Gastrocnemius medialis (tissue), 4 donors: Measurements from ENCODE around the gene KCNK3.

Source experiments
- POLR2A ChIP-seq, 2 donors: fragments of 450-650 bp; IDR thresholded peaks; one replicate each; pipeline ENCODE4 v1.6.1; 2017; ENCODE audit warnings: antibody characterized with exemption in 2 of 2, mild to moderate bottlenecking in 2 of 2, moderate library complexity in 2 of 2
- TF ChIP-seq, protein P1 (sequence below), 5 experiments: fragments of 450-650 bp in 3 of 5; fragments of 200-600 bp in 2 of 5; sonication (generic) in 2 of 5; IDR thresholded peaks in 4 of 5; conservative IDR thresholded peaks in 1 of 5; 1 replicate in 4 of 5; 2 replicates in 1 of 5; pipeline ENCODE4 v1.5.1; 2016 to 2019; ENCODE audit warnings: antibody characterized with exemption in 5 of 5, mild to moderate bottlenecking in 3 of 5, moderate library complexity in 3 of 5

DNA sequence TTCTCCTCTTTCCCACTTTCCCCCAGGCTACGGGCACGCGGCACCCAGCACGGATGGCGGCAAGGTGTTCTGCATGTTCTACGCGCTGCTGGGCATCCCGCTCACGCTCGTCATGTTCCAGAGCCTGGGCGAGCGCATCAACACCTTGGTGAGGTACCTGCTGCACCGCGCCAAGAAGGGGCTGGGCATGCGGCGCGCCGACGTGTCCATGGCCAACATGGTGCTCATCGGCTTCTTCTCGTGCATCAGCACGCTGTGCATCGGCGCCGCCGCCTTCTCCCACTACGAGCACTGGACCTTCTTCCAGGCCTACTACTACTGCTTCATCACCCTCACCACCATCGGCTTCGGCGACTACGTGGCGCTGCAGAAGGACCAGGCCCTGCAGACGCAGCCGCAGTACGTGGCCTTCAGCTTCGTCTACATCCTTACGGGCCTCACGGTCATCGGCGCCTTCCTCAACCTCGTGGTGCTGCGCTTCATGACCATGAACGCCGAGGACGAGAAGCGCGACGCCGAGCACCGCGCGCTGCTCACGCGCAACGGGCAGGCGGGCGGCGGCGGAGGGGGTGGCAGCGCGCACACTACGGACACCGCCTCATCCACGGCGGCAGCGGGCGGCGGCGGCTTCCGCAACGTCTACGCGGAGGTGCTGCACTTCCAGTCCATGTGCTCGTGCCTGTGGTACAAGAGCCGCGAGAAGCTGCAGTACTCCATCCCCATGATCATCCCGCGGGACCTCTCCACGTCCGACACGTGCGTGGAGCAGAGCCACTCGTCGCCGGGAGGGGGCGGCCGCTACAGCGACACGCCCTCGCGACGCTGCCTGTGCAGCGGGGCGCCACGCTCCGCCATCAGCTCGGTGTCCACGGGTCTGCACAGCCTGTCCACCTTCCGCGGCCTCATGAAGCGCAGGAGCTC is 35.4 kb downstream of the KCNK3 start:
- TF ChIP-seq, protein P1, sequence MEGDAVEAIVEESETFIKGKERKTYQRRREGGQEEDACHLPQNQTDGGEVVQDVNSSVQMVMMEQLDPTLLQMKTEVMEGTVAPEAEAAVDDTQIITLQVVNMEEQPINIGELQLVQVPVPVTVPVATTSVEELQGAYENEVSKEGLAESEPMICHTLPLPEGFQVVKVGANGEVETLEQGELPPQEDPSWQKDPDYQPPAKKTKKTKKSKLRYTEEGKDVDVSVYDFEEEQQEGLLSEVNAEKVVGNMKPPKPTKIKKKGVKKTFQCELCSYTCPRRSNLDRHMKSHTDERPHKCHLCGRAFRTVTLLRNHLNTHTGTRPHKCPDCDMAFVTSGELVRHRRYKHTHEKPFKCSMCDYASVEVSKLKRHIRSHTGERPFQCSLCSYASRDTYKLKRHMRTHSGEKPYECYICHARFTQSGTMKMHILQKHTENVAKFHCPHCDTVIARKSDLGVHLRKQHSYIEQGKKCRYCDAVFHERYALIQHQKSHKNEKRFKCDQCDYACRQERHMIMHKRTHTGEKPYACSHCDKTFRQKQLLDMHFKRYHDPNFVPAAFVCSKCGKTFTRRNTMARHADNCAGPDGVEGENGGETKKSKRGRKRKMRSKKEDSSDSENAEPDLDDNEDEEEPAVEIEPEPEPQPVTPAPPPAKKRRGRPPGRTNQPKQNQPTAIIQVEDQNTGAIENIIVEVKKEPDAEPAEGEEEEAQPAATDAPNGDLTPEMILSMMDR (IDR thresholded peaks at IDR 0.05 in 4 of 5, conservative IDR thresholded peaks at IDR 0.05 in 1 of 5) = peak; percentile 3 to 38 (median 36)
- TF ChIP-seq POLR2A (IDR thresholded peaks at IDR 0.05) = no peak
